Measurements from ENCODE around the gene TRIM46. TPM values are rescaled to one million over a fixed set of nuclear protein-coding genes. Genes with fewer than 3 reads are reported as not detected.
"Not testable (repeated sequence)": the region's sequence is repeated elsewhere in the genome, so short reads cannot be mapped to it uniquely, and the experiment has no call there.

The TRIM46 gene
- total RNA-seq, 4 donors from 2014 or later: 6.0 to 20.4 (median 12.7) TPM

GRCh38 chr1:155218854-155219591 lies 45.4 kb downstream of the TRIM46 start:
- H3K27ac ChIP-seq: peak overlapping the region in 3 of 4 donors; percentile 19 to 50 (median 30)

GRCh38 chr1:155219592-155220031 lies 46.0 kb downstream of the TRIM46 start:
- peak overlapping the region in 2 of 4 donors; percentile 0 to 29 for H3K4me3 ChIP-seq
- no peak for DNase-seq (ENCODE audit: low spot score in 2 of 2)
- WGBS, 2 donors: 0 to 5% methylated on average over 1 of the region's 1 CpG
- TF ChIP-seq CTCF (IDR thresholded peaks at IDR 0.05): no peak
- TF ChIP-seq POLR2A (IDR thresholded peaks at IDR 0.05): no peak
- TF ChIP-seq EP300 (IDR thresholded peaks at IDR 0.05): no peak
- peak overlapping the region in 3 of 4 donors; percentile 19 to 50 (median 30) for H3K27ac ChIP-seq
- no peaks in the 10 kb centered on the region for H3K27me3 ChIP-seq
- H3K4me1 ChIP-seq: peaks cover 0 to 13% (median 0%) of the 10 kb centered on the region in 4 donors
- H3K36me3 ChIP-seq: peaks cover 0 to 28% (median 0%) of the 10 kb centered on the region in 3 donors
- no peaks in the 10 kb centered on the region for H3K9me3 ChIP-seq

More at GRCh38 chr1:155218854-155219591, 45.4 kb downstream of the TRIM46 start:
- 32 to 37% methylated on average over 7 of the region's 7 CpGs for WGBS, 2 donors
- Histone ChIP-seq H3K4me1 (peaks cover 0 to 13% (median 0%) of the 10 kb centered on the region in 4 donors), H3K36me3 (peaks cover 0 to 29% (median 0%) of the 10 kb centered on the region in 3 donors), H3K4me3 (peak overlapping the region in 3 of 4 donors; percentile 0 to 29 (median 23)), H3K27me3 (no peaks in the 10 kb centered on the region), H3K9me3 (no peaks in the 10 kb centered on the region)
- peak in 1 of 2 donors; percentile 84 for DNase-seq (ENCODE audit: low spot score in 2 of 2)
- TF ChIP-seq EP300 (IDR thresholded peaks at IDR 0.05) (no peak), POLR2A (IDR thresholded peaks at IDR 0.05) (no peak), CTCF (IDR thresholded peaks at IDR 0.05) (no peak)

GRCh38 chr1:155220211-155220965 lies 46.7 kb downstream of the TRIM46 start:
- not testable (repeated sequence) for H3K27ac ChIP-seq; DNase-seq (ENCODE audit: low spot score in 2 of 2); H3K27me3 ChIP-seq; H3K4me3 ChIP-seq; H3K9me3 ChIP-seq
- peaks cover 0 to 20% (median 0%) of the 10 kb centered on the region in 3 donors for H3K36me3 ChIP-seq
- WGBS, 2 donors: 89 to 95% methylated on average over 10 of the region's 10 CpGs
- H3K4me1 ChIP-seq: peaks cover 0 to 14% (median 0%) of the 10 kb centered on the region in 4 donors

GRCh38 chr1:155223047-155223446 lies 49.4 kb downstream of the TRIM46 start:
- TF ChIP-seq EP300 (IDR thresholded peaks at IDR 0.05) (no peak), POLR2A (IDR thresholded peaks at IDR 0.05) (no peak), CTCF (IDR thresholded peaks at IDR 0.05) (no peak)
- no peaks in the 10 kb centered on the region for H3K9me3 ChIP-seq
- no peak for DNase-seq (ENCODE audit: low spot score in 2 of 2)
- H3K36me3 ChIP-seq: no peaks in the 10 kb centered on the region
- H3K27ac ChIP-seq: no peak overlapping the region
- H3K4me1 ChIP-seq: peaks cover 0 to 32% (median 8%) of the 10 kb centered on the region in 4 donors
- H3K27me3 ChIP-seq: no peaks in the 10 kb centered on the region
- no peak overlapping the region for H3K4me3 ChIP-seq
- 68 to 80% methylated on average over 7 of the region's 7 CpGs for WGBS, 2 donors

GRCh38 chr1:155225404-155225759 lies 51.7 kb downstream of the TRIM46 start:
- H3K4me3 ChIP-seq; H3K27me3 ChIP-seq; H3K36me3 ChIP-seq; DNase-seq (ENCODE audit: low spot score in 2 of 2); H3K9me3 ChIP-seq: not testable (repeated sequence)
- Histone ChIP-seq H3K27ac (peak overlapping the region in 1 of 4 donors; percentile 54), H3K4me1 (peaks cover 0 to 23% (median 9%) of the 10 kb centered on the region in 4 donors)
- WGBS, 2 donors: 95% methylated on average over 8 of the region's 8 CpGs

All from tibial nerve (tissue), 4 donors.